Midbrain (tissue), 1 donor: ENCODE measurements around the gene KLF15.

Source experiments
- DNase-seq: peaks from one replicate; lab custom pipeline; 2025; lab: John Stamatoyannopoulos, UW

The KLF15 gene

GRCh38 chr3:126306397-126306796, 50.8 kb downstream of the KLF15 start:
- no peak for DNase-seq

DNA sequence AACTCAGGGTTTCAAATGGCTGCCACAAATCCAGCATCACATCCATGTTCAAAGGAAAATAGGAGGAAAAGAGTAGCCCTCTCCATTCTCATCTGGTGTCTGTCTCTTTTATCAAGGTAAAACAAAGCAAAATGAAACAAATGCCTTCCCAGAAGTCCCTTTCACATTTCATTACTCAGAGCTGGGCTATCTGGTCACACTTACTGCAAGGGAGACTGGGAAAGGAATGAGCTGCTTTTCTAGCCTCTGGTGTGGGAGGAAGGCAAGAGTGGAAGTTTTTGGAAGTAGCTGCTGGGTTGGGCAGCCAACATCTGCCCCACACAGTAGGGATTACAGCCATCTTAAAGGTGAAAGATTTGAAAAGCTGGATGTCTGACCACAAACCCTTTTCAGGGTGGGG, 51.8 kb downstream of the KLF15 start:
- no peak for DNase-seq

- DNase-seq, result no peak
Observed at GRCh38 chr3:126304704-126305103, 52.5 kb downstream of the KLF15 start.

- DNase-seq, result no peak
Observed at GRCh38 chr3:126304291-126304690, 52.9 kb downstream of the KLF15 start.

DNA sequence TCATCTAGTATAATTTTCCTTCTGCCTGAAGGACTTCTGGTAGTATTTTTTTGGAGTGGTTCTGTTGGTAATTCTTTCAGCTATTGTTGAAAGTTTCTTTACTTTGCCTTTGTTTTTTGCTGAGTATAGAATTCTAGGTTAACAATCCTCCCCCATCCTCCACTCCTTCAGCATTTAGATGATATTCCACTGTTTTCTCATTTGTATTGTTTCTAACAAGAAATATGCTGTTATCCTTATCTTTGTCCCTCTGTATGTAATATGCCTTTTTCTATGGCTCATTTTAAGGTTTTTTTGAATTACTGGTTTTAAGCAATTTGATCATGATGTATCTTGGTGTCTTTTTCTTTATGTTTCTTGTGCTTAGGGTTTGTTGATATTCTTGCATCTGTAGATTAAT, 53.9 kb downstream of the KLF15 start:
- no peak for DNase-seq

DNA sequence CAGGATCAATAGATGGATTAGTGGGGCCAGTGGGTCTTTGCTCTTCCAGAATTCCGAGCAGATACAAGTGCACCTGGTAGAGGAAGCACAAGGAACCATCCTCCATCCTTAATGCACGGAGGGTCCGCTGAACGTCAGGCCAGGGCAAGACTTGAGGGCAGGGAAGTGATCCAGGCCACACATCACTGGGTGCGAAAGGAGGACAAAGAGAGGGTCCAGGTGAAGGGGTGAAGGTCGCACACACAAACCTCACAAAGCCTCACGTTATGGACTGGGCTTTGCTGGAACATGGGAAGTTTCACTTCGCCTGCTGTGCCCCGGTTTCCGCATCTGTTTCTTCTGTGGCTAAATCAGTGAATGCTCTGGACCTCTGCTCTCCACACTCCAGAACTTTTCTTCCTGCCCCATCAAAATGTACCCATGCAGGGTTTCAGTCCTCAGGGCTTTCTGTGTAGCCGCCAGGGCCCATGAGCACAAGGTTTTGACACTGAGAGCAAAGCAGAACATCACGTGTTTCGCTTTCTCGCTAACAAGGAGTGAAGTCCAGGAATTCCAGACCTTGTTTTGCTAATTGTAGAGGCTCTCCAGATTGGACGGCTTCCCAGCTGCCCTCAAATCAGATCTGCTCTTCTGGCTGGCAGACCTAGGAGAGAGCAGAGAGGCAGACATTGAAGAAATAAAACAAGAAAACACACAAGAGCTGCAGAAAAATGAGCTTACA, 56.3 kb downstream of the KLF15 start:
- DNase-seq, result peak; percentile 31

DNA sequence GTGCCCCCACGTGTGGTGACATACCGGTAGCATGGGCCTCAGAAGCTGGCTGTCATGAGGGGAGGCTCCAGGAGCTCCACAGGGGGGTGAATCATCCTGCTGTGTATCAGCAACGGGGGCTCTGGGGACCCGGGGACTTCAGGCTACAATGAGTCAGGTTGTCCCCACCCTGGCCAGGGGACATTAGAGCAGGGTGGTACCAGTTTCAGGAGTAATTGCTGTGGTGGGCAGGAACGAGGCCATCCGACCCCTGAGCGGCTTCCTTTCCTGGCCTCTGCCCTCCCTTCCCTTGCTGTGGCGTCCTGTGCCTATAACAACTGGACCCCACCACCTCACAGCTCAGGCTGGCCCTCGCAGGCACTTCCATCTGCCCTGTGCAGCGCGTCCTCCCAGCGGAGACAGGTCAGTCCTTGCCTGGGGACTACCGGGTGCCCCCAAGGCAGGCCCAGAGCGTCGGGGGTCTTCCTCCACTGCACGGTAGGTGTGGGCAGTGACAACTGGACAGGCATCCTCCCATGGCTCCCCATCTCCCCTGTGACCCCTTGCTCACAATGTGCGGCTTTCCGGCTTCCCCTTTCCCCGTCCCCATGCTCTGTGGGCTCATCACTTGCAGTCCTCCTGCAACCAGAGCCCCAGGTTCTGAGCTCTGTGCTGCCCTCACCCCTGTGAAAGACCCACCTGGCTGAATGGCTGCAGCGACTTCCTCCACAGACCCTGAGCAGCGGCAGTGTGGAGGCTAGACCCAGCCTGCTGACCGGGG, 57.0 kb downstream of the KLF15 start:
- no peak for DNase-seq

DNA sequence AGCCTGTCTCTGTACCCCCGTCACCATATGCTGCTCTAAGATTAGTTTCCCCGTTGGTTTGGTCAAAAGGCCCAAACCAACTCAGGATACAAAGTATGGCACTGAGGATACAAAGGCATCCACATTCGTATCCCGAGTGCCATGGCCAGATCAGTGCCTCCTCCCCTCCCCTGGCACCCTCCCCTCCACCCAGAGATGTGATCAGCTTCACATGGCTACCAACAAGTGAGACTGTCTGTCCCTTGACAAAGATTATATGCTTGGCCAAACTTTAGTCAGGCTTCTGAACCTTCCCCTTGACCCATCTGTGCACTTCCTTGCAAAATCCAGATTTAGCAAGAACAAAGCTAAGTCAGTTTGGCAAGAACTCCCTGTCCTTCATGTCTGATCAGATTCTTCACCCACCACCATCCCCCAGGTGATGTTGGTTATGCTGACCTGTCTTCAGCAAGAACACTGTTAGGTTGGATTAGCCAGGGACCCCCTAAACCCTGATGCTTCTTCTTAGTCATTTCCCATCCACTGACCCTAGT, 61.7 kb downstream of the KLF15 start:
- no peak for DNase-seq

DNA sequence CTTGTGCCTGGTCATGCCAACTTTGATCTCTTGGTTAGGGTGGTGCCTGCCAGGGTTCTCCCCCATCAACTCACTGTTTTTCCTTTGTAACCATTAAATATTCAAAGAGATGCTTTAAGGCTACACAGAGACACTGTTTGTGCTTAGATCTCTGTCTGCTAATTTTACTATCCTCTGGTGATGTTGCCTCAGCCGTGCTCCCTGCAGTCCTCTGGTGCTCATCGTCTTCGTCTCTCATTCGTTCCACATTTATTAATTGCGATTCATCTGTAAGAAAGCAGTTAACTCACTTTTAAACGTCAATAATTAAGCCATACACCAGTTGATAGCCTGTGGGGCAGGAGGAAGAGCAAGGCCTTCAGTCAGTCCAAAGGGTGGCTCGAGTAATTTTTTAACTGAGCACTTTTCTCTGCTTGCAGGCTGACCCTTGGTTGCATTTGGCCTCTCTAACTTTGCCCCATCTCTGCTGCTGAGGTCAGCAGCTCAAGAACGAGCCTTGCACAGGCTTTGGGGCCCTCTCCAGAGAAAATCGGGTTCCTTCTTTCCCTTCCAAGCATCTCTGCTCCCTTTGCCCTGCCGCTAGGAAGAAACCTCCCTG, 62.9 kb downstream of the KLF15 start:
- no peak for DNase-seq

- DNase-seq, result no peak
Observed at GRCh38 chr3:126293370-126294082, 63.7 kb downstream of the KLF15 start.
